Esophagus squamous epithelium (tissue), 5 donors: Measurements from ENCODE around the gene SMARCA2. TPM values are rescaled to one million over a fixed set of nuclear protein-coding genes. Genes with fewer than 3 reads are reported as not detected.
A peak's percentile ranks its signal among the peaks of the same experiment; 100 is the strongest.

ENCODE experiments used
- DNase-seq: peaks from one replicate; lab custom pipeline; 2025; lab: John Stamatoyannopoulos, UW
- H3K27ac ChIP-seq, 4 donors: fragments of 200-600 bp; sonication (generic); one replicate each; pipeline ENCODE4 v1.5.1; 2016 to 2019; ENCODE audit warnings: mild to moderate bottlenecking in 1 of 4
- H3K27me3 ChIP-seq, 4 donors: fragments of 200-600 bp; sonication (generic); 1 replicate in 3 of 4; 2 replicates in 1 of 4; pipeline versions ENCODE4 v1.5.1 to v1.6.0; 2017 to 2021; ENCODE audit warnings: antibody characterized with exemption in 1 of 4
- H3K36me3 ChIP-seq, 3 donors: fragments of 200-600 bp; sonication (generic); one replicate each; pipeline ENCODE4 v1.5.1; 2016 to 2019
- H3K4me1 ChIP-seq, 3 donors: fragments of 200-600 bp; sonication (generic); one replicate each; pipeline ENCODE4 v1.5.1; 2017 to 2019
- H3K4me3 ChIP-seq, 4 donors: fragments of 200-600 bp; sonication (generic); 1 replicate in 3 of 4; 2 replicates in 1 of 4; pipeline ENCODE4 v1.5.1; 2016 to 2019; ENCODE audit warnings: mild to moderate bottlenecking in 2 of 4, moderate library complexity in 1 of 4
- H3K9me3 ChIP-seq, 3 donors: fragments of 200-600 bp; sonication (generic); one replicate each; pipeline ENCODE4 v1.5.1; 2016 to 2019
- POLR2A ChIP-seq, 4 donors: fragments of 450-650 bp; IDR thresholded peaks; one replicate each; pipeline ENCODE4 v1.6.1; 2017; ENCODE audit warnings: antibody characterized with exemption in 4 of 4, mild to moderate bottlenecking in 4 of 4, moderate library complexity in 3 of 4
- WGBS, 2 donors: methylation state at CpG; one replicate each; pipeline ENCODE4 v1.1.5; 2018; 5-methylcytosine and 5-hydroxymethylcytosine counted together
- intact Hi-C: fragments of 100-400 bp; cut with DNase I; formaldehyde crosslinking; loops from one replicate; pipeline ENCODE4 v1.15.0; 2022
- total RNA-seq, 4 donors: library from RNA; depleted of rRNA; stranded (reverse); fragments of >200 nt; gene quantifications; one replicate each; pipeline ENCODE4 v1.1.0, GENCODE V29; 2016
- TF ChIP-seq, protein P1 (sequence below), 6 experiments: fragments of 450-650 bp in 4 of 6; fragments of 200-600 bp in 2 of 6; sonication (generic) in 2 of 6; IDR thresholded peaks; one replicate each; pipeline ENCODE4 v1.5.1; 2016 to 2019; ENCODE audit warnings: antibody characterized with exemption in 6 of 6, mild to moderate bottlenecking in 4 of 6, moderate library complexity in 4 of 6
- donor health status: DM: yes; HTN: yes; CAD: no.

Gene SMARCA2
- total RNA-seq, 4 donors from 2014 or later: 51.0 to 93.3 (median 64.1) TPM

- no peaks in the 10 kb centered on the region for H3K27me3 ChIP-seq
- H3K4me1 ChIP-seq: peaks cover 9 to 80% (median 19%) of the 10 kb centered on the region in 3 donors
- no peaks in the 10 kb centered on the region for H3K9me3 ChIP-seq
- 47 to 100% methylated on average over 1 to 2 of the region's 2 CpGs for WGBS, 2 donors
- intact Hi-C loops: no loop called here
- H3K27ac ChIP-seq: peak overlapping the region in 3 of 4 donors; percentile 15 to 76 (median 57)
- no peak for DNase-seq
- H3K36me3 ChIP-seq: no peaks in the 10 kb centered on the region
- H3K4me3 ChIP-seq: no peak overlapping the region
- no peak for TF ChIP-seq POLR2A (IDR thresholded peaks at IDR 0.05)
- TF ChIP-seq, protein P1, sequence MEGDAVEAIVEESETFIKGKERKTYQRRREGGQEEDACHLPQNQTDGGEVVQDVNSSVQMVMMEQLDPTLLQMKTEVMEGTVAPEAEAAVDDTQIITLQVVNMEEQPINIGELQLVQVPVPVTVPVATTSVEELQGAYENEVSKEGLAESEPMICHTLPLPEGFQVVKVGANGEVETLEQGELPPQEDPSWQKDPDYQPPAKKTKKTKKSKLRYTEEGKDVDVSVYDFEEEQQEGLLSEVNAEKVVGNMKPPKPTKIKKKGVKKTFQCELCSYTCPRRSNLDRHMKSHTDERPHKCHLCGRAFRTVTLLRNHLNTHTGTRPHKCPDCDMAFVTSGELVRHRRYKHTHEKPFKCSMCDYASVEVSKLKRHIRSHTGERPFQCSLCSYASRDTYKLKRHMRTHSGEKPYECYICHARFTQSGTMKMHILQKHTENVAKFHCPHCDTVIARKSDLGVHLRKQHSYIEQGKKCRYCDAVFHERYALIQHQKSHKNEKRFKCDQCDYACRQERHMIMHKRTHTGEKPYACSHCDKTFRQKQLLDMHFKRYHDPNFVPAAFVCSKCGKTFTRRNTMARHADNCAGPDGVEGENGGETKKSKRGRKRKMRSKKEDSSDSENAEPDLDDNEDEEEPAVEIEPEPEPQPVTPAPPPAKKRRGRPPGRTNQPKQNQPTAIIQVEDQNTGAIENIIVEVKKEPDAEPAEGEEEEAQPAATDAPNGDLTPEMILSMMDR (IDR thresholded peaks at IDR 0.05): no peak
Observed at GRCh38 chr9:2231829-2232228, 216.7 kb downstream of the SMARCA2 start.

DNA sequence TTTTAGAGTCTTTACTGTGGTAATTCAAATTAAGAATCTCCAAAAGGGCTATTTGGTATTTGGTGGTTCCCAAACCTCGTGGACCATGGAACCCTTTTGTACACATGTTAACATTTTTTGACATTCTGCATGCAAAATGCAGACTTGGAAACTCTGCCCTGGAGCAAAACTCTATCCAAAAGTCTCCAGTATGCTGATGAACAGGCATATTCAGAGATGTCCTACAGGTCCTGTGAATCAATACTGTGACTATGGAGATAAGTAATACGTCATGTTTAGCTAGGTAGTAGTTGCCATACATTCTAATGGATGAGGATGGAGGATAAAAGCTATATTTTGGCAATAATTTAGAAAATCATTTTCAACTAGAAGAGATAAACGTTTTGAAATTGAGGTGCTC is 218.1 kb downstream of the SMARCA2 start:
- 64 to 66% methylated on average over 3 of the region's 3 CpGs for WGBS, 2 donors
- no peaks in the 10 kb centered on the region for H3K27me3 ChIP-seq
- H3K36me3 ChIP-seq: no peaks in the 10 kb centered on the region
- peaks cover 9 to 75% (median 19%) of the 10 kb centered on the region in 3 donors for H3K4me1 ChIP-seq
- H3K9me3 ChIP-seq: no peaks in the 10 kb centered on the region
- no peak for TF ChIP-seq POLR2A (IDR thresholded peaks at IDR 0.05)
- TF ChIP-seq, protein P1 (IDR thresholded peaks at IDR 0.05): no peak
- DNase-seq: no peak
- intact Hi-C loops: no loop called here
- H3K27ac ChIP-seq: no peak overlapping the region
- H3K4me3 ChIP-seq: no peak overlapping the region

GRCh38 chr9:2234371-2234893 is 219.3 kb downstream of the SMARCA2 start:
- Histone ChIP-seq H3K4me1 (peaks cover 2 to 64% (median 15%) of the 10 kb centered on the region in 3 donors), H3K9me3 (no peaks in the 10 kb centered on the region), H3K27ac (peak overlapping the region in 1 of 4 donors; percentile 43), H3K36me3 (no peaks in the 10 kb centered on the region), H3K4me3 (no peak overlapping the region), H3K27me3 (no peaks in the 10 kb centered on the region)
- DNase-seq: no peak
- intact Hi-C loops: no loop called here
- TF ChIP-seq, protein P1 (IDR thresholded peaks at IDR 0.05): no peak
- no peak for TF ChIP-seq POLR2A (IDR thresholded peaks at IDR 0.05)
- WGBS, 2 donors: 43 to 51% methylated on average over 5 of the region's 5 CpGs

DNA sequence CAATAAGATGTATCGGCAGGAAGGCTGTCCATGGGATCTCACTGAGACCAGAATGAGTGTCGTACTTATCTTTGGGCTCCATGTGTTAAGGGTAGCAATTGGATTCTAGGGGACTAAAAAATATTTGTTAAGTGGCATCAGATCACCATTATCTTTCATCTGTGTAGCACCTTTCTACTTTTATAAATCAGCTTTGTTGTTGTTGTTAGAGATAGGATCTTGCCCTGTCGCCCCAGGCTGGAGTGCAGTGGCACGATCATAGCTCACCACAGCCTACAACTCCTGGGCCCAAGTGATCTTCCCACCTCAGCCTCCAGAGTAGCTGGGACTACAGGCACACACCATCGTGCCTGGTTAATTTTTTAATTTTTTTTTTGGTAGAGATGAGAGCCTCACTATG is 220.5 kb downstream of the SMARCA2 start:
- Histone ChIP-seq H3K27ac (no peak overlapping the region), H3K4me1 (peaks cover 0 to 53% (median 11%) of the 10 kb centered on the region in 3 donors), H3K4me3 (no peak overlapping the region), H3K27me3 (no peaks in the 10 kb centered on the region), H3K9me3 (no peaks in the 10 kb centered on the region), H3K36me3 (no peaks in the 10 kb centered on the region)
- WGBS, 2 donors: 87 to 93% methylated on average over 5 of the region's 5 CpGs
- DNase-seq: no peak
- intact Hi-C loops: no loop called here
- TF ChIP-seq POLR2A (IDR thresholded peaks at IDR 0.05): no peak
- TF ChIP-seq, protein P1 (IDR thresholded peaks at IDR 0.05): no peak

DNA sequence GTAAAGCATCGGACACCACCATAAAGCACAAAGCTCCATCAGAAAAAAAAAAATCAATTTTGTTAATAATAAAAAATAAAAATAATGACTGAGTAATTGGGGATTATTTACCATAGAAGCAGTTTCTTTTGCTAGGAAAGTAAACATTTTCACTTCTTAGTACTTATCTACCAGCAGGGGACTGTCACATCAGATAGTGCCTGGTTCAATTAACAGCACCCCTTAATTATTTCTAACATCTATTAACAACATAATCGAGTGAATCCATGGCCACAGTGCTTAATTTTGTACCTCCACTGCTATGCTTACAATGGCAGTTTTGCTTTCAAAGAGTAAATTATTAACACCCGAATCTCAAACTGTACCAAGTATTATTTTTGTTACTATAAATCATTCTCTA is 221.7 kb downstream of the SMARCA2 start:
- H3K4me3 ChIP-seq: no peak overlapping the region
- intact Hi-C loops: no loop called here
- H3K27me3 ChIP-seq: no peaks in the 10 kb centered on the region
- no peaks in the 10 kb centered on the region for H3K9me3 ChIP-seq
- H3K4me1 ChIP-seq: peaks cover 9 to 51% (median 11%) of the 10 kb centered on the region in 3 donors
- WGBS, 2 donors: 86 to 94% methylated on average over 3 of the region's 3 CpGs
- H3K27ac ChIP-seq: no peak overlapping the region
- no peaks in the 10 kb centered on the region for H3K36me3 ChIP-seq
- DNase-seq: no peak
- TF ChIP-seq, protein P1 (IDR thresholded peaks at IDR 0.05): no peak
